ENCODE results near the gene KCNJ10. TPM values are rescaled to one million over a fixed set of nuclear protein-coding genes. Genes with fewer than 3 reads are reported as not detected.

The KCNJ10 gene
- total and polyA plus RNA-seq, 2 of the 13 experiments (the other 11 are each of a cell fraction or from before 2014, with no cell fraction given), result 4.4 to 10.3 TPM

- no TSS peak for BruUV-seq (replicated peaks)
- in situ Hi-C loops (cut with HindIII; ENCODE audit: extremely low pct_ligation_motif_present, low pct_unique_long_range_greater_than_20kb) (no loop called here), intact Hi-C loops (cut with micrococcal nuclease; ENCODE audit: unreplicated experiment) (no loop called here)
- Histone ChIP-seq H3K27ac (ENCODE audit: extremely low read length, insufficient read depth, low read length) (no peak overlapping the region), H3K4me1 (ENCODE audit: insufficient read depth, low read length) (no peaks in the 10 kb centered on the region), H4K20me1 (ENCODE audit: insufficient read depth, low read length) (no peaks in the 10 kb centered on the region), H3K4me2 (ENCODE audit: low read depth, low read length) (no peak overlapping the region), H3K9ac (ENCODE audit: insufficient read depth, low read depth, low read length) (no peak overlapping the region), H3K9me3 (ENCODE audit: low read length) (no peaks in the 10 kb centered on the region), H3K79me2 (ENCODE audit: insufficient read depth, low read length) (no peaks in the 10 kb centered on the region), H3K4me3 (replicated peaks in 1 of 3; ENCODE audit: insufficient read depth in 1 of 3, low read depth in 2 of 3, low read length in 3 of 3) (no peak overlapping the region), H2AFZ (ENCODE audit: low read length) (no peak overlapping the region), H3K36me3 (replicated peaks in 1 of 2; ENCODE audit: control insufficient read depth in 1 of 2, insufficient read depth in 2 of 2, low read length in 2 of 2) (no peaks in the 10 kb centered on the region), H3K27me3 (ENCODE audit: control insufficient read depth in 1 of 2, insufficient read depth in 2 of 2, low read length in 2 of 2) (peaks cover 0 to 8% of the 10 kb centered on the region in 2 experiments; a peak in 1 of 5 replicates)
- POLR2A ChIA-PET, result no interaction called here
- ATAC-seq (no peak), FAIRE-seq (no peak), DNase-seq (ENCODE audit: low spot score) (no peak)
- CTCF ChIA-PET (ENCODE audit: low intra/inter-chr PET ratio, low total read pairs), result no interaction called here
- 11% methylated on average over 6 of the region's 6 CpGs for WGBS (ENCODE audit: low lambda C conversion rate)
- TF ChIP-seq MBD4 (IDR thresholded peaks at IDR 0.05; ENCODE audit: borderline replicate concordance, low read length) (no peak), EEA1 (CRISPR knock-in tag; IDR thresholded peaks at IDR 0.05; ENCODE audit: borderline replicate concordance) (no peak), TAF1 (CRISPR knock-in tag; IDR thresholded peaks at IDR 0.05) (no peak), ZNF274 (CRISPR knock-in tag; IDR thresholded peaks at IDR 0.05) (no peak), NFAT5 (CRISPR knock-in tag; IDR thresholded peaks at IDR 0.05) (no peak), MEIS2 (CRISPR knock-in tag; IDR thresholded peaks at IDR 0.05) (no peak), RAD51 (IDR thresholded peaks at IDR 0.05; ENCODE audit: borderline replicate concordance) (no peak), SMAD1 (CRISPR knock-in tag; IDR thresholded peaks at IDR 0.05; ENCODE audit: borderline replicate concordance, low read depth) (no peak), MAF1 (CRISPR knock-in tag; IDR thresholded peaks at IDR 0.05; ENCODE audit: borderline replicate concordance) (no peak), ZBTB33 (CRISPR knock-in tag; IDR thresholded peaks at IDR 0.05) (no peak), GZF1 (CRISPR knock-in tag; IDR thresholded peaks at IDR 0.05) (no peak), FOXC1 (CRISPR knock-in tag; IDR thresholded peaks at IDR 0.05; ENCODE audit: borderline replicate concordance) (no peak), HES4 (CRISPR knock-in tag; IDR thresholded peaks at IDR 0.05; ENCODE audit: borderline replicate concordance) (no peak), TRAFD1 (CRISPR knock-in tag; IDR thresholded peaks at IDR 0.05; ENCODE audit: borderline replicate concordance) (no peak)
These were observed 47.3 kb downstream of the KCNJ10 start for GRCh38 chr1:160022330-160023310.

Data from HepG2 (cell line).